SK-N-SH (cell line): ENCODE data around the gene CRCP. TPM values are rescaled to one million over a fixed set of nuclear protein-coding genes. Genes with fewer than 3 reads are reported as not detected.

Source experiments
- CTCF ChIA-PET: fragments of 300-600, 350-600 bp; formaldehyde crosslinking; extraction: SDS; loops from one replicate; lab custom pipeline; 2021; lab: Yijun Ruan, JAX
- POLR2A ChIA-PET: fragments of 350-600 bp; sonication (Branson Sonifier 250); formaldehyde crosslinking; extraction: SDS; loops from one replicate; lab custom pipeline; 2020; ENCODE audit warnings: antibody characterized with exemption, inconsistent platforms; lab: Yijun Ruan, JAX
- DNase-seq: peaks from one replicate; pipeline ENCODE4 v3.0.0; 2012
- H2AFZ ChIP-seq: fragments of 200-600 bp; sonication (generic); 2 replicates; pipeline ENCODE4 v1.8.1; 2016; ENCODE audit warnings: antibody characterized with exemption, mild to moderate bottlenecking, low read depth
- H3F3A ChIP-seq: fragments of 200-600 bp; sonication (generic); replicated peaks from 2 replicates; pipeline ENCODE3; 2016; ENCODE audit warnings: antibody characterized with exemption, mild to moderate bottlenecking; ENCODE audit not compliant: insufficient read depth
- H3K27ac ChIP-seq, 2 experiments: fragments of 200-500 bp in 1 of 2; fragments of 200-600 bp in 1 of 2; sonication (Bioruptor generic) in 1 of 2; sonication (generic), shearing (Covaris generic) in 1 of 2; 2 replicates each; pipeline versions ENCODE4 v1.5.1 to v1.6.1; 2014 to 2016; ENCODE audit warnings: low read depth in 2 of 2, inconsistent platforms in 1 of 2, low read length in 1 of 2, mild to moderate bottlenecking in 1 of 2, mixed read lengths in 1 of 2
- H3K27me3 ChIP-seq: fragments of 200-600 bp; sonication (generic), shearing (Covaris generic); 2 replicates; pipeline ENCODE4 v1.6.1; 2016; ENCODE audit warnings: mixed run types; ENCODE audit not compliant: insufficient read depth
- H3K36me3 ChIP-seq, 2 experiments: fragments of 200-500 bp in 1 of 2; fragments of 200-600 bp in 1 of 2; sonication (Bioruptor generic) in 1 of 2; sonication (generic) in 1 of 2; replicated peaks in 1 of 2; 2 replicates each; pipeline versions ENCODE3 to v1.5.1; 2014 to 2016; ENCODE audit warnings: low read length in 1 of 2, mild to moderate bottlenecking in 1 of 2; ENCODE audit not compliant: insufficient read depth in 2 of 2, control insufficient read depth in 1 of 2
- H3K4me1 ChIP-seq, 2 experiments: fragments of 200-500 bp in 1 of 2; fragments of 200-600 bp in 1 of 2; sonication (Bioruptor generic) in 1 of 2; sonication (generic), shearing (Covaris generic) in 1 of 2; 2 replicates each; pipeline versions ENCODE4 v1.5.1 to v1.6.1; 2014 to 2016; ENCODE audit warnings: low read depth in 1 of 2, low read length in 1 of 2, mixed run types in 1 of 2; ENCODE audit not compliant: insufficient read depth in 2 of 2, control insufficient read depth in 1 of 2
- H3K4me2 ChIP-seq: fragments of 200-600 bp; sonication (generic), shearing (Covaris generic); 2 replicates; pipeline ENCODE4 v1.6.1; 2017; ENCODE audit warnings: mixed run types
- H3K4me3 ChIP-seq, 2 experiments: fragments of 200-500 bp in 1 of 2; fragments of 200-600 bp in 1 of 2; sonication (Bioruptor generic) in 1 of 2; sonication (generic), shearing (Covaris generic) in 1 of 2; 2 replicates each; pipeline versions ENCODE4 v1.5.1 to v1.8.1; 2014 to 2016; ENCODE audit warnings: low read depth in 2 of 2, inconsistent platforms in 1 of 2, low read length in 1 of 2, mild to moderate bottlenecking in 1 of 2, mixed read lengths in 1 of 2, moderate library complexity in 1 of 2
- H3K79me2 ChIP-seq: fragments of 200-600 bp; sonication (generic); 2 replicates; pipeline ENCODE4 v1.8.1; 2017; ENCODE audit warnings: mild to moderate bottlenecking; ENCODE audit not compliant: insufficient read depth
- H3K9ac ChIP-seq: fragments of 200-600 bp; sonication (generic); 2 replicates; pipeline ENCODE4 v1.6.1; 2017; ENCODE audit warnings: mixed run types
- H3K9me2 ChIP-seq: fragments of 200-600 bp; sonication (generic); 2 replicates; pipeline ENCODE4 v1.6.1; 2017; ENCODE audit warnings: mixed run types
- H3K9me3 ChIP-seq: fragments of 200-600 bp; sonication (generic); 2 replicates; pipeline ENCODE4 v1.6.1; 2017; ENCODE audit warnings: mixed run types, mild to moderate bottlenecking, moderate library complexity
- H4K20me1 ChIP-seq: fragments of 200-600 bp; sonication (generic); 2 replicates; pipeline ENCODE4 v1.6.1; 2017; ENCODE audit warnings: mild to moderate bottlenecking, mixed run types; ENCODE audit not compliant: insufficient read depth
- CTCF ChIP-seq: fragments of 200-600 bp; sonication (generic); IDR thresholded peaks from 2 replicates; pipeline ENCODE4 v1.6.1; 2017; ENCODE audit warnings: antibody characterized with exemption, mild to moderate bottlenecking, moderate library complexity
- EZH2phosphoT487 ChIP-seq: fragments of 200-600 bp; sonication (generic); IDR thresholded peaks from 2 replicates; pipeline ENCODE4 v1.6.1; 2017; ENCODE audit warnings: low read depth, mixed run types, mild to moderate bottlenecking, antibody characterized with exemption, moderate library complexity, borderline replicate concordance
- FOXJ3 ChIP-seq: sonication (generic); formaldehyde crosslinking; IDR thresholded peaks from 2 replicates; pipeline ENCODE4 v1.5.1; 2020; ENCODE audit warnings: mild to moderate bottlenecking, missing genetic modification reagents
- FOXM1 ChIP-seq: IDR thresholded peaks from 2 replicates; pipeline ENCODE4 v1.4.0; 2012; ENCODE audit warnings: low read depth, mild to moderate bottlenecking
- GABPA ChIP-seq: IDR thresholded peaks from 2 replicates; pipeline ENCODE4 v1.4.0; 2012; ENCODE audit warnings: low read depth, mild to moderate bottlenecking
- GATA2 ChIP-seq: sonication (generic); formaldehyde crosslinking; IDR thresholded peaks from 2 replicates; pipeline ENCODE4 v1.5.0; 2020; ENCODE audit warnings: mild to moderate bottlenecking, missing genetic modification reagents
- IRF3 ChIP-seq: fragments of 150-350 bp; IDR thresholded peaks from 2 replicates; pipeline ENCODE4 v1.6.1; 2016; ENCODE audit warnings: mild to moderate bottlenecking, low read depth, low read length
- JUND ChIP-seq: IDR thresholded peaks from 2 replicates; pipeline ENCODE4 v1.4.0; 2012
- MAX ChIP-seq: IDR thresholded peaks from 2 replicates; pipeline ENCODE4 v1.4.0; 2012; ENCODE audit warnings: low read depth
- MEF2A ChIP-seq: IDR thresholded peaks from 2 replicates; pipeline ENCODE4 v1.4.0; 2012; ENCODE audit warnings: low read depth, borderline replicate concordance
- NFIC ChIP-seq: IDR thresholded peaks from 2 replicates; pipeline ENCODE4 v1.4.0; 2012; ENCODE audit warnings: borderline replicate concordance
- NRF1 ChIP-seq: IDR thresholded peaks from 2 replicates; pipeline ENCODE4 v1.6.1; 2012; ENCODE audit warnings: low read depth, mild to moderate bottlenecking, low read length
- RAD21 ChIP-seq: IDR thresholded peaks from 2 replicates; pipeline ENCODE4 v1.6.1; 2012; ENCODE audit warnings: mild to moderate bottlenecking, low read length
- RCOR1 ChIP-seq: fragments of 150-350 bp; IDR thresholded peaks from 2 replicates; pipeline ENCODE4 v1.6.1; 2017; ENCODE audit warnings: antibody characterized with exemption, low read length
- RFX5 ChIP-seq: IDR thresholded peaks from 2 replicates; pipeline ENCODE4 v1.6.1; 2012; ENCODE audit warnings: mild to moderate bottlenecking, improper control_type of control experiment, low read length
- RXRA ChIP-seq: IDR thresholded peaks from 2 replicates; pipeline ENCODE4 v1.4.0; 2012; ENCODE audit warnings: low read depth, mild to moderate bottlenecking, borderline replicate concordance
- SMC3 ChIP-seq: IDR thresholded peaks from 2 replicates; pipeline ENCODE4 v1.6.1; 2012; ENCODE audit warnings: low read depth, low read length, improper control_type of control experiment
- TCF12 ChIP-seq: IDR thresholded peaks from 2 replicates; pipeline ENCODE4 v1.4.0; 2012
- TEAD4 ChIP-seq: IDR thresholded peaks from 2 replicates; pipeline ENCODE4 v1.4.0; 2012; ENCODE audit warnings: mild to moderate bottlenecking, borderline replicate concordance; ENCODE audit not compliant: insufficient read depth
- YY1 ChIP-seq: IDR thresholded peaks from 2 replicates; pipeline ENCODE4 v1.4.0; 2012; ENCODE audit warnings: low read depth, mild to moderate bottlenecking
- WGBS: methylation state at CpG from one replicate; pipeline ENCODE4 v1.1.6; 2017; ENCODE audit warnings: low lambda C conversion rate; 5-methylcytosine and 5-hydroxymethylcytosine counted together
- polyA plus RNA-seq, 3 experiments: library from polyadenylated mRNA; depleted of rRNA; stranded (reverse); fragments of >200 nt; gene quantifications; 2 replicates each; pipeline ENCODE4 v1.2.3, GENCODE V29; 2012

The CRCP gene
- polyA plus RNA-seq, 1 of the 3 experiments (the other 2 are of a cell fraction): 34.0 TPM

GRCh38 chr7:66142334-66142733 is 27.7 kb downstream of the CRCP start:
- Histone ChIP-seq H3K36me3 (peaks cover 38 to 50% of the 10 kb centered on the region in 2 experiments), H3K4me2 (no peak overlapping the region), H3F3A (peaks cover 21% of the 10 kb centered on the region), H3K9me3 (no peaks in the 10 kb centered on the region), H3K9ac (no peak overlapping the region), H4K20me1 (no peaks in the 10 kb centered on the region), H3K4me1 (peaks cover 19 to 67% of the 10 kb centered on the region in 2 experiments; a peak in 3 of 4 replicates), H3K79me2 (peaks cover 26% of the 10 kb centered on the region), H3K27me3 (no peaks in the 10 kb centered on the region), H3K9me2 (no peaks in the 10 kb centered on the region), H2AFZ (no peak overlapping the region), H3K4me3 (no peak overlapping the region), H3K27ac (no peak overlapping the region; a peak in 1 of 4 replicates)
- no peak for TF ChIP-seq NRF1
- TF ChIP-seq TCF12: no peak
- TF ChIP-seq RCOR1: no peak
- TF ChIP-seq FOXM1: no peak
- no peak for TF ChIP-seq MEF2A
- no peak for TF ChIP-seq CTCF
- no peak for TF ChIP-seq FOXJ3 (CRISPR knock-in tag)
- no peak for TF ChIP-seq GABPA
- no peak for TF ChIP-seq SMC3
- no peak for TF ChIP-seq JUND
- TF ChIP-seq GATA2 (CRISPR knock-in tag): no peak
- no peak for TF ChIP-seq IRF3
- TF ChIP-seq RXRA: no peak
- TF ChIP-seq TEAD4: no peak
- TF ChIP-seq EZH2phosphoT487: no peak
- 99% methylated on average over 3 of the region's 3 CpGs for WGBS
- CTCF ChIA-PET: interaction anchor here (2.7 to 4.8 kb wide), 3 partner anchors 9 to 63 kb away, joined by 21 to 35 read pairs (median 25); partner anchors contain the start of gene TPST1
- no peak for DNase-seq
- POLR2A ChIA-PET: interaction anchor here (2.2 kb wide), 1 partner anchor 63 kb away, joined by 6 read pairs; the partner anchor contains the start of gene TPST1

- 96% methylated on average over 5 of the region's 5 CpGs for WGBS
- Histone ChIP-seq H3K9ac (no peak overlapping the region), H3K4me1 (peaks cover 19 to 67% of the 10 kb centered on the region in 2 experiments; a peak in 3 of 4 replicates), H3F3A (peaks cover 19% of the 10 kb centered on the region), H4K20me1 (no peaks in the 10 kb centered on the region), H3K79me2 (peaks cover 20% of the 10 kb centered on the region), H3K27ac (peak overlapping the region in 1 of 2 experiments; percentile 23; a peak in 1 of 4 replicates), H3K4me2 (no peak overlapping the region), H3K4me3 (no peak overlapping the region), H3K27me3 (no peaks in the 10 kb centered on the region), H3K36me3 (peaks cover 31 to 50% of the 10 kb centered on the region in 2 experiments), H2AFZ (no peak overlapping the region), H3K9me2 (no peaks in the 10 kb centered on the region), H3K9me3 (no peaks in the 10 kb centered on the region)
- no peak for DNase-seq
- ChIA-PET CTCF (interaction anchor here (1.8 kb wide), 1 partner anchor 19 kb away, joined by 5 read pairs; no protein-coding TSS in a partner anchor), POLR2A (no interaction called here)
- no peak for TF ChIP-seq YY1
- TF ChIP-seq NFIC: no peak
- no peak for TF ChIP-seq FOXM1
- TF ChIP-seq MEF2A: no peak
- no peak for TF ChIP-seq TEAD4
- TF ChIP-seq RFX5: no peak
- no peak for TF ChIP-seq GATA2 (CRISPR knock-in tag)
- TF ChIP-seq CTCF: no peak
- no peak for TF ChIP-seq RXRA
- TF ChIP-seq RCOR1: no peak
- no peak for TF ChIP-seq RAD21
- TF ChIP-seq IRF3: no peak
- TF ChIP-seq MAX: no peak
These were observed 28.3 kb downstream of the CRCP start for GRCh38 chr7:66142996-66143395.
